Neuronal stem cell (in vitro differentiated cells): ENCODE data around the gene S100A5.
A peak's percentile ranks its signal among the peaks of the same experiment; 100 is the strongest.
"Not testable (repeated sequence)": the region's sequence is repeated elsewhere in the genome, so short reads cannot be mapped to it uniquely, and the experiment has no call there.

Experiments used
- DNase-seq: peaks from one replicate; pipeline ENCODE4 v3.0.0-alpha.2; 2013; ENCODE audit warnings: low spot score
- H2AFZ ChIP-seq: one replicate; pipeline ENCODE4 v1.6.1; 2013; ENCODE audit warnings: mild to moderate bottlenecking, low read length, inconsistent platforms
- H2AK5ac ChIP-seq: 2 replicates; pipeline ENCODE4 v1.6.1; 2013; ENCODE audit warnings: low read depth, mild to moderate bottlenecking, inconsistent platforms, low read length, moderate library complexity, mixed read lengths
- H2BK120ac ChIP-seq: 2 replicates; pipeline ENCODE4 v1.6.1; 2013; ENCODE audit warnings: low read depth, mild to moderate bottlenecking, inconsistent platforms, low read length, moderate library complexity, mixed read lengths
- H2BK12ac ChIP-seq: one replicate; pipeline ENCODE4 v1.6.1; 2013; ENCODE audit warnings: low read length, inconsistent platforms
- H2BK15ac ChIP-seq: 2 replicates; pipeline ENCODE4 v1.6.1; 2013; ENCODE audit warnings: mild to moderate bottlenecking, low read length, inconsistent platforms, mixed read lengths
- H2BK5ac ChIP-seq: one replicate; pipeline ENCODE4 v1.6.1; 2013; ENCODE audit warnings: inconsistent platforms, mild to moderate bottlenecking, low read length, moderate library complexity
- H3K14ac ChIP-seq: one replicate; pipeline ENCODE4 v1.6.1; 2013; ENCODE audit warnings: low read length, inconsistent platforms
- H3K18ac ChIP-seq: 2 replicates; pipeline ENCODE4 v1.6.1; 2013; ENCODE audit warnings: low read length, inconsistent platforms
- H3K23ac ChIP-seq: 2 replicates; pipeline ENCODE4 v1.6.1; 2013; ENCODE audit warnings: low read depth, mild to moderate bottlenecking, mixed read lengths, low read length, inconsistent platforms; ENCODE audit not compliant: poor library complexity
- H3K27ac ChIP-seq: replicated peaks from 3 replicates; pipeline ENCODE4 v1.5.1; 2013; ENCODE audit warnings: low read length, inconsistent platforms
- H3K27me3 ChIP-seq, 3 experiments: 2 replicates each; pipeline ENCODE4 v1.6.1; 2013; ENCODE audit warnings: low read length in 3 of 3, mild to moderate bottlenecking in 2 of 3, inconsistent platforms in 1 of 3, low read depth in 1 of 3, mixed read lengths in 1 of 3, moderate library complexity in 1 of 3; ENCODE audit not compliant: control insufficient read depth in 3 of 3, insufficient read depth in 3 of 3
- H3K36me3 ChIP-seq, 2 donors: replicated peaks in 1 of 2; 2 replicates each; pipeline ENCODE4 v1.6.1; 2013; ENCODE audit warnings: low read length in 2 of 2; ENCODE audit not compliant: control insufficient read depth in 2 of 2, insufficient read depth in 2 of 2
- H3K4ac ChIP-seq: 2 replicates; pipeline ENCODE4 v1.6.1; 2013; ENCODE audit warnings: inconsistent platforms, mild to moderate bottlenecking, low read length, moderate library complexity
- H3K4me1 ChIP-seq, 2 donors: 1 replicate in 1 of 2; 2 replicates in 1 of 2; pipeline ENCODE4 v1.6.1; 2013; ENCODE audit warnings: low read length in 2 of 2, low read depth in 1 of 2; ENCODE audit not compliant: control insufficient read depth in 2 of 2, insufficient read depth in 1 of 2
- H3K4me2 ChIP-seq: one replicate; pipeline ENCODE4 v1.6.1; 2013; ENCODE audit warnings: mild to moderate bottlenecking, low read length, inconsistent platforms; ENCODE audit not compliant: insufficient read depth, poor library complexity, severe bottlenecking
- H3K4me3 ChIP-seq, 2 donors: 2 replicates each; pipeline ENCODE4 v1.5.1; 2013; ENCODE audit warnings: low read length in 2 of 2, mild to moderate bottlenecking in 2 of 2, inconsistent platforms in 1 of 2, moderate library complexity in 1 of 2
- H3K79me1 ChIP-seq: one replicate; pipeline ENCODE4 v1.6.1; 2013; ENCODE audit warnings: low read depth, mild to moderate bottlenecking, inconsistent platforms, low read length, moderate library complexity
- H3K9ac ChIP-seq: one replicate; pipeline ENCODE4 v1.6.1; 2013; ENCODE audit warnings: mild to moderate bottlenecking, low read depth, low read length, inconsistent platforms; ENCODE audit not compliant: poor library complexity
- H3K9me3 ChIP-seq, 2 donors: replicated peaks in 1 of 2; 2 replicates each; pipeline versions ENCODE3 to v1.6.1; 2013; ENCODE audit warnings: low read length in 2 of 2, mild to moderate bottlenecking in 2 of 2, inconsistent platforms in 1 of 2, low read depth in 1 of 2, mixed read lengths in 1 of 2, moderate library complexity in 1 of 2; ENCODE audit not compliant: control insufficient read depth in 2 of 2, insufficient read depth in 1 of 2
- H4K8ac ChIP-seq: one replicate; pipeline ENCODE4 v1.6.1; 2013; ENCODE audit warnings: low read depth, mild to moderate bottlenecking, inconsistent platforms, low read length, moderate library complexity
- H4K91ac ChIP-seq: one replicate; pipeline ENCODE4 v1.6.1; 2013; ENCODE audit warnings: low read length, low read depth, mild to moderate bottlenecking, inconsistent platforms; ENCODE audit not compliant: poor library complexity
- WGBS, 2 donors: extraction: QIAGEN DNeasy Blood & Tissue Kit; methylation state at CpG; one replicate each; pipeline ENCODE4 v1.1.7; 2013; ENCODE audit warnings: missing lambda C conversion rate in 2 of 2, mixed read lengths in 1 of 2; ENCODE audit not compliant: insufficient read length in 2 of 2, insufficient replicate concordance in 1 of 2; ENCODE audit errors: extremely low coverage in 2 of 2; 5-methylcytosine and 5-hydroxymethylcytosine counted together

Gene S100A5

DNA sequence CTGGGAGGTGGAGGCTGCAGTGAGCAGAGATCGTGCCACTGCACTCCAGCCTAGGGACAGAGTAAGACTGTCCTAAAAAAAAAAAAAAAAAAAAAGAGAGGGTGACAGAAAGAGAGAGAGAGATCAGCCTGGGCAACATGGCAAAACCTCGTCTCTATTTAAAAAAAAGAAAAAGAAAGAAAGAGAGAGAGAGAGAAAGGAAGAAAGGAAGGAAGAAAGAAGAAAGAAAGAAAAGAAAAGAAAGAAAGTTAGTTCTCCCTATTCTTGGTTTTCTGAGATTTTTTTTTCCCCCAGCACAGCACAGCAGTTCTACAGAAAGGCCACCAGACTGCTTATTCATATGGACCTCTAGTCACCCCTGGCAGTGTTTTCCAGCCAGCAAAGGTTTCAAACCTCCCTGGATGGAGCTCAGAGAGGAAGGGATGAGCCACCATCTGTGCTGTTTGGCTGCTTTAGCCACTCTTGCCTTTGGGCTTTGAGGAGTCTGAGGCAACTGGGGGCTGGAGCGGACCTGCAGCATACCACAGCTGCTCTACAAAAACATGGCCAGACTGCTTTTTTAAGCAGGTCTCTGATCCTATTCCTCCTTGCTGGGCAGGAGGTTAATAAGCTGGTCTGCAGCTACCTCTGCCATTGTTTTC lies 15.5 kb downstream of the S100A5 start:
- WGBS, 2 donors = no CpG with 5 or more reads among the region's 3 CpGs
- Histone ChIP-seq H2AK5ac (no peak overlapping the region), H3K4me1 (peaks cover 3 to 5% of the 10 kb centered on the region in 2 donors), H2BK120ac (no peak overlapping the region), H3K23ac (no peak overlapping the region), H3K27me3 (no peaks in the 10 kb centered on the region), H4K8ac (no peak overlapping the region), H3K79me1 (no peaks in the 10 kb centered on the region), H3K4me3 (no peak overlapping the region), H3K4ac (no peak overlapping the region), H2BK5ac (no peak overlapping the region), H3K9ac (no peak overlapping the region), H3K14ac (no peak overlapping the region), H2AFZ (no peak overlapping the region), H3K36me3 (no peaks in the 10 kb centered on the region), H3K27ac (peak overlapping the region; percentile 32), H3K4me2 (no peak overlapping the region), H4K91ac (no peak overlapping the region), H2BK15ac (no peak overlapping the region), H3K9me3 (no peaks in the 10 kb centered on the region), H3K18ac (peak overlapping the region; percentile 58), H2BK12ac (peak overlapping the region; percentile 30)
- no peak for DNase-seq

DNA sequence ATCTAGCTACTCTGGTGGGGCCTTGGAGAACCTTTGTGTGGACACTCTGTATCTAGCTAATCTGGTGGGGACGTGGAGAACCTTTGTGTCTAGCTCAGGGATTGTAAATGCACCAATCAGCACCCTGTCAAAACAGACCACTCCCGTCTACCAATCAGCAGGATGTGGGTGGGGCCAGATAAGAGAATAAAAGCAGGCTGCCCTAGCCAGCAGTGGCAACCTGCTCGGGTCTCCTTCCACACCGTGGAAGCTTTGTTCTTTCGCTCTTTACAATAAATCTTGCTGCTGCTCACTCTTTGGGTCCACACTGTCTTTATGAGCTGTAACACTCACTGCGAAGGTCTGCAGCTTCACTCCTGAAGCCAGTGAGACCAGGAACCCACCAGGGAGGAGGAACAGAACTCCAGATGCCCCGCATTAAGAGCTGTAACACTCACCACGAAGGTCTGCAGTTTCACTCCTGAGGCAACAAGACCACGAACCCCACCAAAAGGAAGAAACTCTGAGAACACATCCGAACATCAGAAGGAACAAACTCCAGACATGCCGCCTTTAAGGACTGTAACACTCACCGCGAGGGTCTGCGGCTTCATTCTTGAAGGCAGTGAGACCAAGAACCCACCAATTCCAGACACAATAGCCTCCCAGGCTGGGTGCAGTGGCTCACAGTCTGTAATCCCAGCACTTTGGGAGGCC lies 18.2 kb downstream of the S100A5 start:
- not testable (repeated sequence) for H3K23ac ChIP-seq, H2AK5ac ChIP-seq, H3K18ac ChIP-seq, H2BK15ac ChIP-seq, H3K4me2 ChIP-seq, H3K36me3 ChIP-seq, H3K9me3 ChIP-seq, H3K4ac ChIP-seq, H4K8ac ChIP-seq, H2BK12ac ChIP-seq, H3K14ac ChIP-seq, H3K27ac ChIP-seq, DNase-seq, H3K27me3 ChIP-seq, H2BK5ac ChIP-seq, H3K4me3 ChIP-seq, H4K91ac ChIP-seq, H3K79me1 ChIP-seq, H2AFZ ChIP-seq, H3K9ac ChIP-seq, H2BK120ac ChIP-seq, H3K4me1 ChIP-seq
- WGBS, 2 donors = no CpG with 5 or more reads among the region's 14 CpGs

DNA sequence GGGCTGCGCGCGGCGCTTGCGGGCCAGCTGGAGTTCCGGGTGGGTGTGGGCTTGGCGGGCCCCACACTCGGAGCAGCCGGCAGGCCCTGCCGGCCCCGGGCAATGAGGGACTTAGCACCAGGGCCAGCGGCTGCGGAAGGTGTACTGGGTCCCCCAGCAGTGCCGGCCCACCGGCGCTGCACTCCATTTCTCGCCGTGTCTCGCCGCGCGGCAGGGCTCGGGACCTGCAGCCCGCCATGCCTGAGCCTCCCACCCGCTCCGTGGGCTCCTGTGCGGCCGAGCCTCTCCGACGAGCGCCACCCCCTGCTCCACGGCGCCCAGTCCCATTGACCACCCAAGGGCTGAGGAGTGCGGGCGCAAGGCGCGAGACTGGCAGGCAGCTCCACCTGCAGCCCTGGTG lies 18.9 kb downstream of the S100A5 start:
- not testable (repeated sequence) for H3K14ac ChIP-seq, H2BK5ac ChIP-seq, H3K4me1 ChIP-seq, H3K79me1 ChIP-seq, H2AFZ ChIP-seq, H3K9ac ChIP-seq, DNase-seq, H3K27me3 ChIP-seq, H2BK120ac ChIP-seq, H2BK15ac ChIP-seq, H3K36me3 ChIP-seq, H3K4me2 ChIP-seq, H3K23ac ChIP-seq, H3K4ac ChIP-seq, H4K8ac ChIP-seq, H2BK12ac ChIP-seq, H2AK5ac ChIP-seq, H4K91ac ChIP-seq, H3K9me3 ChIP-seq, H3K18ac ChIP-seq, H3K4me3 ChIP-seq, H3K27ac ChIP-seq
- WGBS, 2 donors = no CpG with 5 or more reads among the region's 37 CpGs

DNA sequence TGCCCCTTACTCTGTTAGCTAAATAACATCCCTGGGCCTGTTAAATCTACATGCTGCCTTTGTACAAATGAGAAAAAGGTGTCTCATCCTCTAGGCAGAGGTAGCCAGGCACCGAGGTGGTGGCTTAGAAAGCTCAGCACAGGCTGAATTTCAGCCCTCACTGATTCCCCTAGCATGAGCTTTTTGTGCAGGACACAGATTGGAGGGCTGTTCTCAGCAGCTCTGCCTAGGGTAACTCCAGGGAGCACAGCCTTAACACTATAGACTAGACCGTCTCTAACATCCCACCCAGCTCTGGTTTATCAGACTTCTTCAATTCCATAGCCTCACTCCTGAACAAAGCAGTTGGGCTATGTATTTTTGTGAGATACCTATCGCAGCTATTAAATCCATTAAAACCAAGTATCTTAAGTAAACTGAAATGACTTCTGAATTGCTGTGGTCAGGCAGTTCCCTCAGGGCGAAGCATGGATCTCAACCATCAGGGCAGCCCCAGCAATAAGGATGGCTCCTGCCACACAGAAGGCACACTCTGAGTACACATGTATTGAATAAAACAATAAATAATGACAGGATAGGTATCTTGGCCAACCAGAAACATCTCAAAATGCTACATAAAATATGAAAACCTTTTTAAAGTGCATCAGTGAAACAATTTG lies 19.8 kb downstream of the S100A5 start:
- no peak overlapping the region for H3K4me3 ChIP-seq
- no peaks in the 10 kb centered on the region for H3K36me3 ChIP-seq
- peaks cover 0 to 6% of the 10 kb centered on the region in 2 donors for H3K4me1 ChIP-seq
- peaks cover 0 to 4% (median 0%) of the 10 kb centered on the region in 3 experiments for H3K27me3 ChIP-seq
- WGBS, 2 donors = no CpG with 5 or more reads among the region's 4 CpGs
- no peak overlapping the region for H2AK5ac ChIP-seq
- H3K9ac ChIP-seq = no peak overlapping the region
- H4K8ac ChIP-seq = no peak overlapping the region
- no peak overlapping the region for H2BK15ac ChIP-seq
- H2AFZ ChIP-seq = no peak overlapping the region
- no peaks in the 10 kb centered on the region for H3K79me1 ChIP-seq
- H2BK5ac ChIP-seq = no peak overlapping the region
- H3K23ac ChIP-seq = no peak overlapping the region
- no peak overlapping the region for H3K4ac ChIP-seq
- DNase-seq = no peak
- H2BK12ac ChIP-seq = no peak overlapping the region
- no peak overlapping the region for H4K91ac ChIP-seq
- H3K4me2 ChIP-seq = no peak overlapping the region
- no peaks in the 10 kb centered on the region for H3K9me3 ChIP-seq
- H3K27ac ChIP-seq = no peak overlapping the region
- H3K14ac ChIP-seq = no peak overlapping the region
- no peak overlapping the region for H2BK120ac ChIP-seq
- peak overlapping the region; percentile 40 for H3K18ac ChIP-seq
